Choroid plexus epithelial cell (primary cell): ENCODE results near the gene PFDN4.
"Not testable (repeated sequence)": the region's sequence is repeated elsewhere in the genome, so short reads cannot be mapped to it uniquely, and the experiment has no call there.

Experiments used
- DNase-seq: peaks from one replicate; pipeline ENCODE4 v3.0.0-alpha.2; 2010; ENCODE audit warnings: low read depth
- H3K4me3 ChIP-seq: 2 replicates; pipeline ENCODE4 v1.5.1; 2011; ENCODE audit warnings: low read depth, mild to moderate bottlenecking, control low read depth, low read length, moderate library complexity
- TF ChIP-seq, protein P1 (sequence below): conservative IDR thresholded peaks from 2 replicates; pipeline ENCODE4 v1.5.1; 2011; ENCODE audit warnings: low read depth, mild to moderate bottlenecking, control low read depth, inconsistent platforms, low read length, moderate library complexity

PFDN4 gene

GRCh38 chr20:54256202-54256601, 48.3 kb downstream of the PFDN4 start:
- H3K4me3 ChIP-seq = no peak overlapping the region
- TF ChIP-seq, protein P1, sequence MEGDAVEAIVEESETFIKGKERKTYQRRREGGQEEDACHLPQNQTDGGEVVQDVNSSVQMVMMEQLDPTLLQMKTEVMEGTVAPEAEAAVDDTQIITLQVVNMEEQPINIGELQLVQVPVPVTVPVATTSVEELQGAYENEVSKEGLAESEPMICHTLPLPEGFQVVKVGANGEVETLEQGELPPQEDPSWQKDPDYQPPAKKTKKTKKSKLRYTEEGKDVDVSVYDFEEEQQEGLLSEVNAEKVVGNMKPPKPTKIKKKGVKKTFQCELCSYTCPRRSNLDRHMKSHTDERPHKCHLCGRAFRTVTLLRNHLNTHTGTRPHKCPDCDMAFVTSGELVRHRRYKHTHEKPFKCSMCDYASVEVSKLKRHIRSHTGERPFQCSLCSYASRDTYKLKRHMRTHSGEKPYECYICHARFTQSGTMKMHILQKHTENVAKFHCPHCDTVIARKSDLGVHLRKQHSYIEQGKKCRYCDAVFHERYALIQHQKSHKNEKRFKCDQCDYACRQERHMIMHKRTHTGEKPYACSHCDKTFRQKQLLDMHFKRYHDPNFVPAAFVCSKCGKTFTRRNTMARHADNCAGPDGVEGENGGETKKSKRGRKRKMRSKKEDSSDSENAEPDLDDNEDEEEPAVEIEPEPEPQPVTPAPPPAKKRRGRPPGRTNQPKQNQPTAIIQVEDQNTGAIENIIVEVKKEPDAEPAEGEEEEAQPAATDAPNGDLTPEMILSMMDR = no peak
- no peak for DNase-seq

GRCh38 chr20:54257071-54257816, 49.4 kb downstream of the PFDN4 start:
- TF ChIP-seq, protein P1 = no peak
- H3K4me3 ChIP-seq = no peak overlapping the region
- DNase-seq = peak; percentile 97

DNA sequence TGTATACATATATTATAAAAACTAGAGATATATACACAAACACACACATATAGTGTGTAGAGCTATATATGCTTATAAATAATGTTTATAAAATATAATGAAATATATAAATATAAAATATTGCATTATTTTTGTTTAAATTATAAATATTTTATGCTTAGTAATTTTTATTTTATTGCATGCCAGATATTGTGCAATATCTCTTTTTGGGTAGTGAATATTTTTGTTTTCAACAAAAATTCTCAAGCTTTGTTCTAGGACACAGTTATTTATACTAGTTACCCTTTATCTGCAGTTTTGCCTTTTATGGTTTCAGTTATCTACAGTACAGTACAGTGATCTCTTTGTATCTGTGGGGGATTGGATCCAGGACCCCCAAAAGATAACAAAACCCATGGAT, 52.2 kb downstream of the PFDN4 start:
- TF ChIP-seq, protein P1 = no peak
- no peak overlapping the region for H3K4me3 ChIP-seq
- DNase-seq = no peak

- no peak overlapping the region for H3K4me3 ChIP-seq
- DNase-seq = no peak
- TF ChIP-seq, protein P1 = no peak
Measured at GRCh38 chr20:54262671-54263070, 54.8 kb downstream of the PFDN4 start.

GRCh38 chr20:54263116-54263690, 55.3 kb downstream of the PFDN4 start:
- H3K4me3 ChIP-seq = no peak overlapping the region

GRCh38 chr20:54265791-54266190, 57.9 kb downstream of the PFDN4 start:
- H3K4me3 ChIP-seq, DNase-seq: not testable (repeated sequence)

More at GRCh38 chr20:54263116-54263690, 55.3 kb downstream of the PFDN4 start:
- no peak for DNase-seq
- TF ChIP-seq, protein P1 = no peak

DNA sequence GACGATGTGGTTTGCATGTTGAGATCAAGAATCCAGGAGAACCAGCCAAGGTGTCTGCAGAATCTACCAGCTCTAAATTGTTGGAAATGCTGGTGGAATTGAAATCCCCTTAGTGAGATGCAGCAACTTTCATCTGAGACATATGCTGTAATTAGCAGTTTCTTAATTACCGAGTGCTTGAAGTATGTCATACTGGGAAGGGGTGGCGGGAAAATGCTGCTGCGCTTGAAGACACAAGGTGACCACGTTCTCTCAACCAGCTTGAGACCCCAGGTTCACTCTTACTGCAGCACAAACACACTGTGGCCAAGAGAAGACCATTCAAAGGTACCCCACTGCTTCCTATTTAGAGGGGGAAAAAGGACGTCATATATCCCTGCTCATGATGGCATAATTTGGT, 59.0 kb downstream of the PFDN4 start:
- H3K4me3 ChIP-seq = no peak overlapping the region
- TF ChIP-seq, protein P1 = no peak
- no peak for DNase-seq
